ENCODE data around the gene FAM20C.

Gene FAM20C

DNA sequence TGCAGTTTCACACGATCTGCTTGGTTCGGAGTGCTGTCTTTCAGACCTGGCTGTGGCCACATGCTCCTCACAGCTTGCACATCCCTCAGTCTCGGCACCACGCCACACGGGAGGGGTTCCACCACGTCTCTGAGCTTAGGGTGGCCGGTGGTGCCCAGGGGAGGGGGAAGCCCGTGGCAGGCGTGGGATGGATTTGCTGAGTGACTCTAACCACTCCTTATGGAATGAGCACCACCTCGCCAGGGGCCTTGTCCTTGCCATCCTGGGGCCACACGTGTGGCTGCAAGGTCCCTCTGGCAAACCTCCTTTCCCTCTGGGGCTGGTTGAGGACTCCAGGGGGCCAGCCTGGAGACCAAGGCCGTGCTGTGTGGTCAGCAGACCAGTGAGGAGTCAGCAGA lies 29.1 kb upstream of the FAM20C start:
- Histone ChIP-seq H3K36me3 (no peaks in the 10 kb centered on the region), H3K9me3 (replicated peaks in 1 of 11) (no peaks in the 10 kb centered on the region), H3K27me3 (peaks cover 13 to 28% (median 20%) of the 10 kb centered on the region in 11 experiments; a peak in 21 of 22 replicates), H3K9ac (0 out of 22 replicates have a peak overlapping the region, but pooled peaks of 1 of the 11 experiments have one; percentile 25), H3K4me3 (no peak overlapping the region), H4K20me1 (no peaks in the 10 kb centered on the region), H3K27ac (0 out of 22 replicates have a peak overlapping the region, but pooled peaks of 1 of the 11 experiments have one; percentile 10), H3K4me1 (peaks cover 59 to 74% (median 72%) of the 10 kb centered on the region in 10 experiments), H3K4me2 (peak overlapping the region; percentile 61 to 84 (median 79))
- TF ChIP-seq Cebpa-rat (IDR thresholded peaks at IDR 0.05): no peak

DNA sequence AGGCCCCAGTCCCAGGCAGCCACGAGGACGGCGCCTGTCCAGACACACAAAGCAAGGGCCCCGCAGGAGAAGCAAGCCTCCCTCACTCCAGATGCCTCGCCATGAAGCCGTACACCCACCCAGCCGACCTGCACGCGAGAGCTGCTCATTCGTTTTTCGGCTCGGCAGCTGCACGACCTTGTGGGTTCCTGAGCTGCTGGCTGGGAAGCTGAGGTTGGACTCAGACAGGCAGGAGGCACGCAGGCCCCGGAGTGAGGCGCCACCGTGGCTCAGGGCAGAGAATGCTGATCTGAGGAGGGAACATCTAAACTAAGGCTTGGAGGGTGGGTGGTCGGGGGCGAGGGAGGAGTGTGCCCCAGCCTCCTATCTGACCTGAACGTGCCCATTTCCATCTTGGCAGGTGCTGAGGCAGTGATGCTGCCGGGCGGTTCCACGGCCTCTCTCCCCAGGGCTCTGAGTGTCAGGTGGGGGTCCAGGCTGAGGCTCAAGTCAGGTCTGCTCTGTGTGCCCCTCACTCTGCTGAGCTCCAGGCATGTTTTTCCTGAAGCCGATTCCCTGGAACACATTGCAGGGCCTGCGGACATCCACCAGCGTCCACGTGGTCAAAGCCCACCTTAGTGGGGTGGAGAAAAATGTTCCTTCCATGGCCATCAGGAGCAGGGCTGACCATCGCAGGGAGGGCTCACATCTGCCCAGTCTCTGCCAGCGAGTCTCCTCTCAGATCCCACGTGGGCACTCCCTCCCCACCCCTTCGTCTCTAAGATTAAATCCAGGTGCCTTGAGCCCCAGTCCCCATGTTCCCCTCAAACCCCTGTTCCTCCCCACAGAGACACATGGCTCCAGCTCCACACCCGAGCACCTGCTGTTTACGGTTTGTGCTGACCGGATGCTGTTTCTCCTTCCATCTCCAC lies 28.1 kb upstream of the FAM20C start:
- no peak for TF ChIP-seq Cebpa-rat (IDR thresholded peaks at IDR 0.05)
- peak overlapping the region in 3 of 11 experiments; percentile 10 to 32 (median 12); a peak in 2 of 22 replicates for H3K27ac ChIP-seq
- H4K20me1 ChIP-seq: no peaks in the 10 kb centered on the region
- H3K4me1 ChIP-seq: peaks cover 65 to 79% (median 76%) of the 10 kb centered on the region in 10 experiments
- peak overlapping the region in 4 of 11 experiments; percentile 25 to 40 (median 30); a peak in 5 of 22 replicates for H3K9ac ChIP-seq
- H3K4me2 ChIP-seq: peak overlapping the region; percentile 61 to 84 (median 79)
- no peaks in the 10 kb centered on the region for H3K9me3 ChIP-seq (replicated peaks in 1 of 11)
- no peaks in the 10 kb centered on the region for H3K36me3 ChIP-seq
- H3K4me3 ChIP-seq: 0 out of 20 replicates have a peak overlapping the region, but pooled peaks of 1 of the 10 experiments have one; percentile 7
- peaks cover 13 to 28% (median 20%) of the 10 kb centered on the region in 11 experiments; a peak in 21 of 22 replicates for H3K27me3 ChIP-seq

DNA sequence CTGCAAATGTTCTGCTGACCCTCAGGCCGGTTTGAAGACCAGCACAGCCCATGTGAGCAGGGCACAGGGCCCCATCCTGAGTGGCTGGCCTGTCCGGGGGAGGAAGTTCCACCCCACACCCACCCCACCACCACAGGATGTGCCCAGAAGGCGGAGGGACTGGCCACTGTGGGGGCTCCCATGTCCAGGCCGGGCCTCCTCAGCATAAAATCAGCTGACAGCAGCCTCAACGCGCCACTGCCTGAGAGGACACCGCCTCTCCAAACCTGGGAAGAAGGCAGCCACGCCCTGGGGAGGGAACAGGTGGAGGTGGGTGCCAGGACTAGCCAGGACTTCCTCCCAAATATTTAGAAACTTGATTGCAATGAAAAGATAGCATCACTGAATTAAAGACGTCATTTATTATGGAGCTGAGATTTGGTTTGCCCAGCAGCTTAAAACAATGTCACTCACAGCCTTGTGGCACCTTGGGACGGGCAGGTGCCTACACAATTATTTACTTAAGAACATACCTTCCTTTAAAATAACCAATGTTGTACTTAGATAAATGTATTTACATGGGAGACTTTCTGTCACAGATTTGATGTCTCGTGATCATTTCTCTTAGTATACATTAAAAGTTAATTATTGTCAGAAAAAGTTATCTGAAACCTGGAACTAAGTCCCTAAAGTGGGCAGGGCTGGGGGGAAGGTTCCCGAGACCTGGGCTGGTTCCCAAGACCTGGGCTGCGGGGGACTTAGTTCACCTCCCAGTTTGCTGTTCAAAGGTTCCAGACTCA lies 27.3 kb upstream of the FAM20C start:
- Histone ChIP-seq H3K4me1 (peaks cover 65 to 79% (median 76%) of the 10 kb centered on the region in 10 experiments), H3K9me3 (replicated peaks in 1 of 11) (no peaks in the 10 kb centered on the region), H3K4me3 (no peak overlapping the region), H3K27me3 (peaks cover 13 to 28% (median 20%) of the 10 kb centered on the region in 11 experiments; a peak in 21 of 22 replicates), H4K20me1 (no peaks in the 10 kb centered on the region), H3K36me3 (no peaks in the 10 kb centered on the region), H3K27ac (peak overlapping the region in 6 of 11 experiments; percentile 12 to 59 (median 32); a peak in 8 of 22 replicates), H3K4me2 (peak overlapping the region; percentile 61 to 84 (median 79)), H3K9ac (peak overlapping the region in 1 of 11 experiments; percentile 25; a peak in 1 of 22 replicates)
- TF ChIP-seq Cebpa-rat (IDR thresholded peaks at IDR 0.05): no peak

DNA sequence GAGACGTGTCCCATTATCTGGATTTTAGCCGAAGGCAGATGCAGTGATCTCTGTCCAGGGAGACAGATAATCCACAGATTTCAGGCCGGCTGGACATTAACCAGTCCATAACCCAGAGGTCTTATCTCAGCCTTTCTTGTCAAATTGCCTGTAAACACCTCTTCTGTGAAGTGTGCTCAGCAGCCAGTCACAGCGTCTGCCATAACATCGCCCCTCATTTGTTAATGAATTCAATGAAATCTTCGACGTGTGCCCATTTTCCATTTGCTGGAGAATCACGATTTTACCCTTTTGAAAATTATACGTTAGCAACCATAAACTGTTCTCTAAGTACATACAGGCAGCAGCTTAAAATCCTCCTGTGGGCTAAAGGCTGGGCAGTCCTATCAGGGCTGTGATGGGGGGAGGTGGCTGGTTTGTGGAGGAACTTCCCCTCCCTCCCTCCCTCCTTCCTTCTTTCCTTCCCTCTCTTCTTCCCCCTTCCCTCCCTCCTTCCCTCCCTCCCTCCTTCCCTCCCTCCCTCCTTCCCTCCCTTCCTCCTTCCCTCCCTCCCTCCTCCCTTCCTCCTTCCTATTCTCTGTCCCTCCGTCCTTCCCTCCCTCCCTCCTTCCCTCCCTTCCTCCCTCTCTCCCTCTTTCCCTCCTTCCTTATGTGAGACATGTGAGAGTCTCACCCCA lies 26.6 kb upstream of the FAM20C start:
- Histone ChIP-seq H3K9me3 (replicated peaks in 1 of 11) (no peaks in the 10 kb centered on the region; a peak in 1 of 22 replicates), H3K9ac (peak overlapping the region in 3 of 11 experiments; percentile 8 to 51 (median 12); a peak in 4 of 22 replicates), H3K4me2 (peak overlapping the region; percentile 78 to 94 (median 89)), H3K27me3 (peaks cover 13 to 28% (median 20%) of the 10 kb centered on the region in 11 experiments; a peak in 21 of 22 replicates), H3K4me1 (peaks cover 65 to 79% (median 75%) of the 10 kb centered on the region in 10 experiments), H3K27ac (peak overlapping the region in 8 of 11 experiments; percentile 48 to 71 (median 59); a peak in 13 of 22 replicates), H3K4me3 (no peak overlapping the region), H3K36me3 (no peaks in the 10 kb centered on the region), H4K20me1 (no peaks in the 10 kb centered on the region)
- TF ChIP-seq Cebpa-rat (IDR thresholded peaks at IDR 0.05): no peak

DNA sequence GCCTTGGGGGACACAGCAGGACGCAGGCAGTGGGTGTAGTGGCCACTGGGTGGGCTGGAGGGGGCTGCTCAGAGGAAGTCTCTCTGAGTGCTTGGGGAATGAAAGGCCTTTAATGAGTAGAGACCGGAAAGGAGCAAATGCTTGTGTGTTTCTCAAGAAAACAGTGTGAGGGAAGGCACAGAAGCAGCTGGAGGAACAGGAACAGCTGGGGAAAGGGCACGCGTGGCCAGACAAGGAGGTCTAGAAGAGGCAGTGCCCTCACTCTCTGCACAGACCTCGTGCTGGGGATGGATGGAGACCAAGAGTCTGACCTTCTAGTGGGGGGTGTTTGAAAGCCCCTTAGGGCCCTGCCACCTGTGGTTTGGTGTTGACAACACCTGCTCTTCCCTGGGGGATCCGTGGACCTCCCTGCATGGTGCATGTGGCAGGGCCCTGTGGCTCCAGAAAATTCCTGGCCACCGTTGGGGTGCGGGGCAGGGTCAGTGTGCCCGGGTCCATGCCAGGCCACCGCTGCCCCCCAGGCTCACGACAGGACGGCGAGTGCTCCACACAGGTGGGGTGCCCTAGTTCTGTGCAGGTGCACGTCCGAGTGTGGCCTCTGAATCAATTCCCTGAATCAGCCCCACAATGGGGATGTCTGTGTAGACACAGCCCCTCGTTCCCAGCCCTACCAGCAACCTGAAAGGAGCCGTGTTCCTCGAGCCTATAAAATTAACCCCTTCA lies 25.9 kb upstream of the FAM20C start:
- peak overlapping the region in 10 of 11 experiments; percentile 25 to 71 (median 58); a peak in 18 of 22 replicates for H3K27ac ChIP-seq
- peak overlapping the region; percentile 78 to 94 (median 89) for H3K4me2 ChIP-seq
- no peaks in the 10 kb centered on the region for H4K20me1 ChIP-seq
- peaks cover 13 to 24% (median 19%) of the 10 kb centered on the region in 11 experiments; a peak in 21 of 22 replicates for H3K27me3 ChIP-seq
- H3K4me3 ChIP-seq: peak overlapping the region in 7 of 10 experiments; percentile 22 to 42 (median 22); a peak in 11 of 20 replicates
- H3K36me3 ChIP-seq: no peaks in the 10 kb centered on the region
- peaks cover 65 to 72% (median 69%) of the 10 kb centered on the region in 10 experiments for H3K4me1 ChIP-seq
- no peaks in the 10 kb centered on the region; a peak in 1 of 22 replicates for H3K9me3 ChIP-seq (replicated peaks in 1 of 11)
- no peak for TF ChIP-seq Cebpa-rat (IDR thresholded peaks at IDR 0.05)
- peak overlapping the region in 10 of 11 experiments; percentile 8 to 67 (median 44); a peak in 16 of 22 replicates for H3K9ac ChIP-seq

DNA sequence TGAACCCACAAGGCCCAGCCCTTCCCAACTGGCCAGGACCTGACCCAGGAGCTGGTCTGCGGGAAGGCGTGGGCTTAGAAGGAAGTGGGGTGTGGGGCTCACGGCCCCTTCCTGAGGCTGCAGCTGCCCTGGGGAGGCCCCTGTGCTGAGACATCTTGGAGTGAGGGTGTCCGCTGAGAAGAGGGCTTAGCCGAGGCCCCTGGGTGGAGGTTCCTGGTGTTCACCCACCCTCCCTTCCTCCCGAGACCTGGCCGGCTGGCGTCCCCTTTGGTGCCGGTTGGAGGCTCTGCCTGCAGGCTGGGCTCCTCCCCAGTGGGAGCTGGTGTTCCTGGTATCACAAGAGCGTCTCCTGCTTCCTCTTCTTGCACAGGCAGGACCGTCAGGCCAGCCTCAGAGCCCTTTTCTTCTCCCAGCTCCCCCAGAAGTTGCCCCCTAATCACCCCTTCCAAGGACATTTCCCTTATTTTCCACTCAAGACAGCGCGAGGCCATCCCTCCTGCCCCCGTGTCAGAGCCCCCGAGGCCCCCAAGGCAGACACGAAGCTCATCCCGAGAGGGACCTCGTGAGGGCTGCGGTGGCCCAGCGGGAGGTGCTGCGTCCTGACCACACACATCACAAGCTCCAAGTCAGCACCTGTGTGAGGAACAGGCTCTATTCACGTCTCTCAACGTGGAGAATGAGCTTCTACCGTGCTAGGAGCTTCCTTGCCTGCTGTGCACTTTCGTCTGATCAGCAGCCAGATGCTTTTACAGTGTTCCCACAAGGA lies 25.1 kb upstream of the FAM20C start:
- H3K9me3 ChIP-seq (replicated peaks in 1 of 11): no peaks in the 10 kb centered on the region; a peak in 1 of 22 replicates
- H4K20me1 ChIP-seq: no peaks in the 10 kb centered on the region
- peak overlapping the region in 10 of 11 experiments; percentile 25 to 71 (median 58); a peak in 18 of 22 replicates for H3K27ac ChIP-seq
- TF ChIP-seq Cebpa-rat (IDR thresholded peaks at IDR 0.05): no peak
- H3K9ac ChIP-seq: peak overlapping the region; percentile 8 to 67 (median 46); a peak in 18 of 22 replicates
- peaks cover 11 to 17% (median 14%) of the 10 kb centered on the region in 11 experiments; a peak in 20 of 22 replicates for H3K27me3 ChIP-seq
- H3K36me3 ChIP-seq: no peaks in the 10 kb centered on the region
- peaks cover 60 to 64% (median 62%) of the 10 kb centered on the region in 10 experiments for H3K4me1 ChIP-seq
- H3K4me3 ChIP-seq: peak overlapping the region in 7 of 10 experiments; percentile 22 to 42 (median 22); a peak in 12 of 20 replicates
- H3K4me2 ChIP-seq: peak overlapping the region; percentile 78 to 94 (median 89)
